OCI-LY1 (cell line): Measurements from ENCODE around the gene TSR3.
A peak's percentile ranks its signal among the peaks of the same experiment; 100 is the strongest.

Experiments
- H2AFZ ChIP-seq: fragments of 200-600 bp; sonication (generic), shearing (Covaris generic); 2 replicates; pipeline ENCODE4 v1.6.0; 2014; ENCODE audit warnings: antibody characterized with exemption, mild to moderate bottlenecking, low read length
- H3F3A ChIP-seq: fragments of 200-600 bp; sonication (generic), shearing (Covaris generic); 2 replicates; pipeline ENCODE4 v1.6.0; 2014; ENCODE audit warnings: mild to moderate bottlenecking, antibody characterized with exemption, low read length, moderate library complexity; ENCODE audit not compliant: insufficient read depth
- H3K27ac ChIP-seq: fragments of 200-600 bp; sonication (generic); 2 replicates; pipeline ENCODE4 v1.5.1; 2014; ENCODE audit warnings: low read length, mixed run types, mild to moderate bottlenecking, low read depth; ENCODE audit not compliant: poor library complexity, severe bottlenecking
- H3K27me3 ChIP-seq: fragments of 200-600 bp; sonication (generic); 2 replicates; pipeline ENCODE4 v1.6.0; 2014; ENCODE audit warnings: antibody characterized with exemption, mild to moderate bottlenecking, low read length, moderate library complexity; ENCODE audit not compliant: insufficient read depth
- H3K36me3 ChIP-seq: fragments of 200-600 bp; sonication (generic); 2 replicates; pipeline ENCODE4 v1.6.1; 2014; ENCODE audit warnings: mild to moderate bottlenecking, antibody characterized with exemption, low read length, moderate library complexity, mixed read lengths; ENCODE audit not compliant: insufficient read depth
- H3K4me1 ChIP-seq: fragments of 200-600 bp; sonication (generic); 2 replicates; pipeline ENCODE4 v1.5.1; 2014; ENCODE audit warnings: mild to moderate bottlenecking, low read length, moderate library complexity; ENCODE audit not compliant: insufficient read depth, severe bottlenecking
- H3K4me2 ChIP-seq: fragments of 200-600 bp; sonication (generic), shearing (Covaris generic); 2 replicates; pipeline ENCODE4 v1.6.1; 2014; ENCODE audit warnings: low read length
- H3K4me3 ChIP-seq: fragments of 200-600 bp; sonication (generic); 2 replicates; pipeline ENCODE4 v1.5.1; 2014; ENCODE audit warnings: low read length, low read depth, mild to moderate bottlenecking, mixed read lengths; ENCODE audit not compliant: poor library complexity, severe bottlenecking
- H3K79me2 ChIP-seq: fragments of 200-600 bp; shearing (Covaris generic); 2 replicates; pipeline ENCODE4 v1.6.1; 2016; ENCODE audit warnings: mixed run types, low read length, mixed read lengths; ENCODE audit not compliant: insufficient read depth
- H3K9ac ChIP-seq: fragments of 200-600 bp; sonication (generic), shearing (Covaris generic); 2 replicates; pipeline ENCODE4 v1.6.1; 2014; ENCODE audit warnings: mild to moderate bottlenecking, low read length, mixed read lengths
- H3K9me2 ChIP-seq: fragments of 200-600 bp; sonication (generic), shearing (Covaris generic); 2 replicates; pipeline ENCODE4 v1.6.1; 2014; ENCODE audit warnings: low read depth, mild to moderate bottlenecking, low read length, mixed read lengths
- H3K9me3 ChIP-seq: fragments of 200-600 bp; shearing (Covaris generic); 2 replicates; pipeline ENCODE4 v1.6.1; 2014; ENCODE audit warnings: low read length, mixed read lengths
- H4K20me1 ChIP-seq: fragments of 200-600 bp; sonication (generic), shearing (Covaris generic); 2 replicates; pipeline ENCODE4 v1.6.0; 2016; ENCODE audit warnings: mild to moderate bottlenecking, low read length; ENCODE audit not compliant: insufficient read depth
- EZH2 ChIP-seq: fragments of 200-600 bp; sonication (generic), shearing (Covaris generic); IDR thresholded peaks from 2 replicates; pipeline ENCODE4 v1.8.0; 2017; ENCODE audit warnings: borderline replicate concordance, mixed run types, mild to moderate bottlenecking, antibody characterized with exemption, low read length, moderate library complexity, mixed read lengths
- TF ChIP-seq, protein P1 (sequence below): fragments of 200-600 bp; sonication (generic), shearing (Covaris generic); IDR thresholded peaks from 2 replicates; pipeline ENCODE4 v1.5.1; 2017; ENCODE audit warnings: mild to moderate bottlenecking, antibody characterized with exemption, low read length, moderate library complexity, mixed read lengths

The TSR3 gene

DNA sequence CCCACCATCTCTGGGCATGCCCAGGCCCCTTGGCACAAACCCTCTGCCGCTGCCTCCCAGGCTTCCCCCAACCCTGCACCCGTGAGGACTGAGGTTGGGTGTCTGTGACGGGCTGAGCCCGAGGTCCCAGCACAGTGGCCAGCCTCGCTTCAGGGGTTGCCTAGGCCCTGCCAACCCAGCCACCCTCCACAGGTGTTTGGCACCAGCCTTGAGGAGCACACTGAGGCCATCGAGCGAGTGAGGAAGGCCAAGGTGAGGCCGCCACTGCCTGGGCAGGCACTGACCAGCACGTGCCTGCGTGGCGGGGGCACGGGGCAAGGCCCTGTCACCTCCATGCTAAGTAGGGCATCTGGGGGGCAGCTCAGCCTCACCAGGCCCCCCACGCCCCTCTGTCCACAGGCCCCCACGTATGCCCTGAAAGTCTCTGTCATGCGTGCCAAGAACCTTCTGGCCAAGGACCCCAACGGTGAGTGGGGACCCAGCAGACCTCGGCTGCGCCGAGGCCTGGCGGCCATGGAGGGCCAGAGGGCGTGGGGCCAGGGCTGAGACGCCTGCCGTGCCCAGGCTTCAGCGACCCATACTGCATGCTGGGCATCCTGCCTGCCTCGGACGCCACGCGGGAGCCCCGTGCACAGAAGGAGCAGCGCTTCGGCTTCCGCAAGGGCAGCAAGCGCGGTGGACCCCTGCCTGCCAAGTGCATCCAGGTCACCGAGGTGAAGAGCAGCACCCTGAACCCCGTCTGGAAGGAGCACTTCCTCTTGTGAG lies 10.8 kb downstream of the TSR3 start:
- Histone ChIP-seq H3K36me3 (no peaks in the 10 kb centered on the region), H3K27me3 (peaks cover 13% of the 10 kb centered on the region), H3K4me1 (peaks cover 28% of the 10 kb centered on the region), H2AFZ (no peak overlapping the region), H3K9me3 (no peaks in the 10 kb centered on the region), H3K9me2 (no peaks in the 10 kb centered on the region), H4K20me1 (no peaks in the 10 kb centered on the region), H3K4me2 (no peak overlapping the region), H3K4me3 (no peak overlapping the region), H3K79me2 (no peaks in the 10 kb centered on the region), H3K9ac (no peak overlapping the region), H3K27ac (no peak overlapping the region), H3F3A (no peaks in the 10 kb centered on the region; the same call in 1 of the 2 replicates)
- TF ChIP-seq, protein P1, sequence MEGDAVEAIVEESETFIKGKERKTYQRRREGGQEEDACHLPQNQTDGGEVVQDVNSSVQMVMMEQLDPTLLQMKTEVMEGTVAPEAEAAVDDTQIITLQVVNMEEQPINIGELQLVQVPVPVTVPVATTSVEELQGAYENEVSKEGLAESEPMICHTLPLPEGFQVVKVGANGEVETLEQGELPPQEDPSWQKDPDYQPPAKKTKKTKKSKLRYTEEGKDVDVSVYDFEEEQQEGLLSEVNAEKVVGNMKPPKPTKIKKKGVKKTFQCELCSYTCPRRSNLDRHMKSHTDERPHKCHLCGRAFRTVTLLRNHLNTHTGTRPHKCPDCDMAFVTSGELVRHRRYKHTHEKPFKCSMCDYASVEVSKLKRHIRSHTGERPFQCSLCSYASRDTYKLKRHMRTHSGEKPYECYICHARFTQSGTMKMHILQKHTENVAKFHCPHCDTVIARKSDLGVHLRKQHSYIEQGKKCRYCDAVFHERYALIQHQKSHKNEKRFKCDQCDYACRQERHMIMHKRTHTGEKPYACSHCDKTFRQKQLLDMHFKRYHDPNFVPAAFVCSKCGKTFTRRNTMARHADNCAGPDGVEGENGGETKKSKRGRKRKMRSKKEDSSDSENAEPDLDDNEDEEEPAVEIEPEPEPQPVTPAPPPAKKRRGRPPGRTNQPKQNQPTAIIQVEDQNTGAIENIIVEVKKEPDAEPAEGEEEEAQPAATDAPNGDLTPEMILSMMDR, result no peak
- TF ChIP-seq EZH2, result no peak

DNA sequence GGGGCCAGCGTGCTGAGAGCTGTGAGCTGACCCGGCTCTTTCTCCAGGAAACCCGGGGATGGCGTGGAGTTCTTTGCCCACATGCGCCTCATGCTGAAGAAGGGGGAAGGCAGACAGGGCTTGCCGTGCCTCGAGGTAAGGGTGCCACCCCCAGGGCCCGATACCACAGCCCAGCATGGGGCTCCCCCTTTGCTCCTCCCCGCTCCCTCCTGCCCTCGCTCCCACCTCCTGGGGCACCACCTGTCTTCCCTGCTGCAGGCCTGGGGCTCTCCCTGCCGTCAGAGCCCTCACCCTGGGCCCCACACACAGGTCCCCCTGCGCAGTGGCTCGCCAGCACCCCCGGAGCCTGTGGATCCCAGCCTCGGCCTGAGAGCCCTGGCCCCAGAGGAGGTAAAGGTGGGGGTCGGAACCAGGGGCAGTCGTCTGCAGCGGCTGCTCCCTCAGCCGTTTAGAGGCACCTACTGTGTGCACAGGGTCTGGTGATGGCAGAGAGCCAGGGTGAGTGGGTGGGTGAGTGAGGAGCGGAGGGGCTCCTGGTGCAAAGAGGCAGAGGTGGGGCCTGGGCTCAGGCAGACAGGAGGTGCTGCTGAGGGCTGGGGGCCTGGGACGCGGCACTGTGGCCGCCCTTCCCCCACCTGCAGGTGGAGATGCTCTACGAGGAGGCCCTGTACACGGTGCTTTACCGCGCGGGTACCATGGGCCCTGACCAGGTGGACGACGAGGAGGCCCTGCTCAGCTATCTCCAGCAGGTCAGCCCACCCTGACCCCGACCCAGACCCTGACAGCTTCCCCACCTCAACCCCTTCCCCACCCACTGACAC lies 12.6 kb downstream of the TSR3 start:
- Histone ChIP-seq H2AFZ (no peak overlapping the region), H3K36me3 (no peaks in the 10 kb centered on the region), H3K9ac (no peak overlapping the region), H3K9me3 (no peaks in the 10 kb centered on the region), H3K79me2 (no peaks in the 10 kb centered on the region), H3K9me2 (no peaks in the 10 kb centered on the region), H3K27me3 (peaks cover 16% of the 10 kb centered on the region; the same call in 1 of the 2 replicates), H3K4me3 (no peak overlapping the region), H3K4me2 (no peak overlapping the region), H3K27ac (no peak overlapping the region), H3F3A (no peaks in the 10 kb centered on the region; the same call in 1 of the 2 replicates), H3K4me1 (peaks cover 33% of the 10 kb centered on the region), H4K20me1 (no peaks in the 10 kb centered on the region)
- TF ChIP-seq EZH2, result no peak
- TF ChIP-seq, protein P1, result no peak

DNA sequence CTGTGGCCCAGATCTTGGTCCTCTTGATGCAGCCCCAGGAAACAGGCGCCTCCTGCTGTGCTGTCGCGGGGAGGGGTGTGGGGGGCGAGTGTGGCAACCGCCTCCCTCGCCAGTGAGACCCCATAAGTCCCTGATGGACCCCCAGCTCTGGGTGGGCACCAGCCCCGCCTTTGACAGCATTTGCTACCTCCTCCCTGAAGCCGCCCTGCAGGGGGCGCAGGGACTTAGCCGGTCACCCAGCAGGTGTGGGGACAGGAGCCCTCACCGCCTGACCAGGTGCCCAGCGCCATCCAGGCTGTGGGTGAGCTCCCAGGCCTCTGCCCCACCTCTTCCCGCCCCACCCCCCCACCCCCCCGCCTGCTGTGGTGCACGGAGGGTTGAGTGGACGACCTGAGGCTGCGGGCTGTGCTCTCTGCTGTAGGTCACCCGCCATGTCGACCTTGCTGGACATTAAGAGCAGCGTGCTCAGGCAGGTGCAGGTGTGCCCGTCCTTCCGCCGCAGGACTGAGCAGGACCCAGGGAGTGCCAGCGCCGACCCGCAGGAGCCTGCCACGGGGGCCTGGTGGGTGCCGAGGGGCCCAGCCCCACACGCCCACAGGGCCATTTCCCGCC lies 13.5 kb downstream of the TSR3 start:
- Histone ChIP-seq H3K9ac (no peak overlapping the region; the same call in 1 of the 2 replicates), H3K27me3 (peaks cover 16% of the 10 kb centered on the region; the same call in 1 of the 2 replicates)

More for the DNA sequence above, 13.5 kb downstream of the TSR3 start:
- Histone ChIP-seq H4K20me1 (no peaks in the 10 kb centered on the region), H3K4me2 (peak overlapping the region; percentile 8; the same call in 1 of the 2 replicates), H3K36me3 (no peaks in the 10 kb centered on the region), H3K4me1 (peaks cover 25% of the 10 kb centered on the region), H3K27ac (no peak overlapping the region), H3F3A (no peaks in the 10 kb centered on the region; the same call in 1 of the 2 replicates), H2AFZ (no peak overlapping the region), H3K4me3 (no peak overlapping the region), H3K79me2 (no peaks in the 10 kb centered on the region), H3K9me3 (no peaks in the 10 kb centered on the region), H3K9me2 (no peaks in the 10 kb centered on the region)
- TF ChIP-seq, protein P1, result peak; percentile 53
- no peak for TF ChIP-seq EZH2
